ENCODE data around the gene RPS6KA6. TPM values are rescaled to one million over a fixed set of nuclear protein-coding genes. Genes with fewer than 3 reads are reported as not detected.

Gene RPS6KA6
- total RNA-seq, 5 donors from 2014 or later (not counting 1 experiment from before 2014, with no cell fraction given), result 0.13 to 0.45 (median 0.30) TPM; not detected in 1

- no peak overlapping the region for H3K4me3 ChIP-seq (ENCODE audit: control insufficient read depth in 1 of 2, extremely low read depth in 1 of 2, low read length in 1 of 2)
- no peak overlapping the region for H3K27ac ChIP-seq (ENCODE audit: low read length)
- no peak overlapping the region for H3K4me3 Mint-ChIP-seq
- H3K27ac Mint-ChIP-seq, result no peak overlapping the region
- H3K27me3 Mint-ChIP-seq, result peaks cover 0 to 9% of the 10 kb centered on the region in 2 donors
- H3K9me3 ChIP-seq, result no peaks in the 10 kb centered on the region
- H3K36me3 Mint-ChIP-seq, result no peaks in the 10 kb centered on the region
- H3K27me3 ChIP-seq (replicated peaks in 1 of 2; ENCODE audit: control insufficient read depth in 2 of 2, extremely low read depth in 1 of 2, insufficient read depth in 2 of 2, low read length in 1 of 2), result no peaks in the 10 kb centered on the region
- H3K4me1 Mint-ChIP-seq, result no peaks in the 10 kb centered on the region
- DNase-seq (no peak), ATAC-seq (replicated peaks in 1 of 4) (no peak)
- WGBS (ENCODE audit: insufficient coverage), result no CpG with 5 or more reads among the region's 2 CpGs
- no peaks in the 10 kb centered on the region for H3K4me1 ChIP-seq (ENCODE audit: control insufficient read depth in 1 of 2, extremely low read depth in 1 of 2, insufficient read depth in 2 of 2, low read length in 2 of 2)
- POLR2A ChIA-PET, result no interaction called here
- H3K9me3 Mint-ChIP-seq, result peaks cover 0 to 4% (median 0%) of the 10 kb centered on the region in 3 donors
- no peaks in the 10 kb centered on the region for H3K36me3 ChIP-seq (ENCODE audit: control insufficient read depth in 2 of 2, extremely low read depth in 1 of 2, insufficient read depth in 1 of 2, low read length in 1 of 2)
- CTCF ChIA-PET, result no interaction called here
These were observed 28.9 kb upstream of the RPS6KA6 start for GRCh38 chrX:84216881-84217280.

GRCh38 chrX:84216406-84216805, 28.4 kb upstream of the RPS6KA6 start:
- H3K27me3 Mint-ChIP-seq, result peaks cover 0 to 9% of the 10 kb centered on the region in 2 donors
- POLR2A ChIA-PET, result interaction anchor here in 1 of 2 donors (0.5 kb wide), 1 partner anchor 69 kb away, joined by 4 read pairs; no protein-coding TSS in a partner anchor
- 62% methylated on average over 3 of the region's 5 CpGs for WGBS (ENCODE audit: insufficient coverage)

GRCh38 chrX:84205276-84205675, 17.3 kb upstream of the RPS6KA6 start:
- ATAC-seq (replicated peaks in 1 of 4) (no peak), DNase-seq (no peak)
- no peaks in the 10 kb centered on the region for H3K9me3 ChIP-seq
- no peaks in the 10 kb centered on the region for H3K4me1 Mint-ChIP-seq
- H3K27ac ChIP-seq (ENCODE audit: low read length), result no peak overlapping the region
- ChIA-PET POLR2A (no interaction called here), CTCF (no interaction called here)
- H3K27me3 Mint-ChIP-seq, result no peaks in the 10 kb centered on the region
- H3K36me3 ChIP-seq (ENCODE audit: control insufficient read depth in 2 of 2, extremely low read depth in 1 of 2, insufficient read depth in 1 of 2, low read length in 1 of 2), result no peaks in the 10 kb centered on the region
- no peaks in the 10 kb centered on the region for H3K27me3 ChIP-seq (replicated peaks in 1 of 2; ENCODE audit: control insufficient read depth in 2 of 2, extremely low read depth in 1 of 2, insufficient read depth in 2 of 2, low read length in 1 of 2)
- H3K4me1 ChIP-seq (ENCODE audit: control insufficient read depth in 1 of 2, extremely low read depth in 1 of 2, insufficient read depth in 2 of 2, low read length in 2 of 2), result no peaks in the 10 kb centered on the region
- no peak overlapping the region for H3K4me3 ChIP-seq (ENCODE audit: control insufficient read depth in 1 of 2, extremely low read depth in 1 of 2, low read length in 1 of 2)
- H3K4me3 Mint-ChIP-seq, result no peak overlapping the region
- no peak overlapping the region for H3K27ac Mint-ChIP-seq
- no peaks in the 10 kb centered on the region for H3K9me3 Mint-ChIP-seq
- H3K36me3 Mint-ChIP-seq, result no peaks in the 10 kb centered on the region

More at GRCh38 chrX:84216406-84216805, 28.4 kb upstream of the RPS6KA6 start:
- no peaks in the 10 kb centered on the region for H3K4me1 ChIP-seq (ENCODE audit: control insufficient read depth in 1 of 2, extremely low read depth in 1 of 2, insufficient read depth in 2 of 2, low read length in 2 of 2)
- H3K27me3 ChIP-seq (replicated peaks in 1 of 2; ENCODE audit: control insufficient read depth in 2 of 2, extremely low read depth in 1 of 2, insufficient read depth in 2 of 2, low read length in 1 of 2), result no peaks in the 10 kb centered on the region
- CTCF ChIA-PET, result no interaction called here
- H3K36me3 ChIP-seq (ENCODE audit: control insufficient read depth in 2 of 2, extremely low read depth in 1 of 2, insufficient read depth in 1 of 2, low read length in 1 of 2), result no peaks in the 10 kb centered on the region
- Mint-ChIP-seq H3K4me3 (no peak overlapping the region), H3K36me3 (no peaks in the 10 kb centered on the region), H3K27ac (no peak overlapping the region), H3K9me3 (peaks cover 0 to 4% (median 0%) of the 10 kb centered on the region in 3 donors), H3K4me1 (no peaks in the 10 kb centered on the region)
- no peaks in the 10 kb centered on the region for H3K9me3 ChIP-seq
- H3K27ac ChIP-seq (ENCODE audit: low read length), result no peak overlapping the region
- ATAC-seq (replicated peaks in 1 of 4) (no peak), DNase-seq (no peak)
- no peak overlapping the region for H3K4me3 ChIP-seq (ENCODE audit: control insufficient read depth in 1 of 2, extremely low read depth in 1 of 2, low read length in 1 of 2)

GRCh38 chrX:84199688-84200087, 11.7 kb upstream of the RPS6KA6 start:
- WGBS (ENCODE audit: insufficient coverage), result no CpG with 5 or more reads among the region's 1 CpG
- no peak for ATAC-seq (replicated peaks in 1 of 4)
- no peak for DNase-seq
- POLR2A ChIA-PET, result no interaction called here
- CTCF ChIA-PET, result no interaction called here
- Histone ChIP-seq H3K4me3 (ENCODE audit: control insufficient read depth in 1 of 2, extremely low read depth in 1 of 2, low read length in 1 of 2) (no peak overlapping the region), H3K36me3 (ENCODE audit: control insufficient read depth in 2 of 2, extremely low read depth in 1 of 2, insufficient read depth in 1 of 2, low read length in 1 of 2) (no peaks in the 10 kb centered on the region), H3K4me1 (ENCODE audit: control insufficient read depth in 1 of 2, extremely low read depth in 1 of 2, insufficient read depth in 2 of 2, low read length in 2 of 2) (no peaks in the 10 kb centered on the region), H3K27me3 (replicated peaks in 1 of 2; ENCODE audit: control insufficient read depth in 2 of 2, extremely low read depth in 1 of 2, insufficient read depth in 2 of 2, low read length in 1 of 2) (no peaks in the 10 kb centered on the region), H3K27ac (ENCODE audit: low read length) (no peak overlapping the region), H3K9me3 (no peaks in the 10 kb centered on the region)
- H3K27ac Mint-ChIP-seq, result no peak overlapping the region
- no peaks in the 10 kb centered on the region for H3K27me3 Mint-ChIP-seq
- no peaks in the 10 kb centered on the region for H3K4me1 Mint-ChIP-seq
- no peaks in the 10 kb centered on the region for H3K36me3 Mint-ChIP-seq
- peaks cover 0 to 1% (median 0%) of the 10 kb centered on the region in 3 donors for H3K9me3 Mint-ChIP-seq
- no peak overlapping the region for H3K4me3 Mint-ChIP-seq

- Histone ChIP-seq H3K27ac (ENCODE audit: low read length) (no peak overlapping the region), H3K27me3 (replicated peaks in 1 of 2; ENCODE audit: control insufficient read depth in 2 of 2, extremely low read depth in 1 of 2, insufficient read depth in 2 of 2, low read length in 1 of 2) (no peaks in the 10 kb centered on the region), H3K9me3 (no peaks in the 10 kb centered on the region), H3K4me1 (ENCODE audit: control insufficient read depth in 1 of 2, extremely low read depth in 1 of 2, insufficient read depth in 2 of 2, low read length in 2 of 2) (no peaks in the 10 kb centered on the region), H3K4me3 (ENCODE audit: control insufficient read depth in 1 of 2, extremely low read depth in 1 of 2, low read length in 1 of 2) (no peak overlapping the region), H3K36me3 (ENCODE audit: control insufficient read depth in 2 of 2, extremely low read depth in 1 of 2, insufficient read depth in 1 of 2, low read length in 1 of 2) (no peaks in the 10 kb centered on the region)
- ChIA-PET CTCF (no interaction called here), POLR2A (no interaction called here)
- Mint-ChIP-seq H3K4me3 (no peak overlapping the region), H3K27ac (no peak overlapping the region), H3K27me3 (no peaks in the 10 kb centered on the region), H3K9me3 (peaks cover 0 to 1% (median 0%) of the 10 kb centered on the region in 3 donors), H3K4me1 (no peaks in the 10 kb centered on the region), H3K36me3 (no peaks in the 10 kb centered on the region)
- ATAC-seq (replicated peaks in 1 of 4) (no peak), DNase-seq (no peak)
- no CpG with 5 or more reads among the region's 1 CpG for WGBS (ENCODE audit: insufficient coverage)
These were observed 9.6 kb upstream of the RPS6KA6 start for GRCh38 chrX:84197550-84197949.

GRCh38 chrX:84192006-84192405, 4.0 kb upstream of the RPS6KA6 start:
- no peak overlapping the region for H3K4me3 ChIP-seq (ENCODE audit: control insufficient read depth in 1 of 2, extremely low read depth in 1 of 2, low read length in 1 of 2)
- Mint-ChIP-seq H3K27me3 (peaks cover 7 to 19% of the 10 kb centered on the region in 2 donors), H3K36me3 (no peaks in the 10 kb centered on the region), H3K27ac (no peak overlapping the region), H3K4me1 (peaks cover 0 to 3% (median 3%) of the 10 kb centered on the region in 3 donors), H3K4me3 (no peak overlapping the region), H3K9me3 (peaks cover 0 to 8% (median 3%) of the 10 kb centered on the region in 3 donors)
- no peaks in the 10 kb centered on the region for H3K36me3 ChIP-seq (ENCODE audit: control insufficient read depth in 2 of 2, extremely low read depth in 1 of 2, insufficient read depth in 1 of 2, low read length in 1 of 2)
- ChIA-PET CTCF (no interaction called here), POLR2A (no interaction called here)
- ATAC-seq (replicated peaks in 1 of 4) (no peak), DNase-seq (no peak)
- H3K4me1 ChIP-seq (ENCODE audit: control insufficient read depth in 1 of 2, extremely low read depth in 1 of 2, insufficient read depth in 2 of 2, low read length in 2 of 2), result no peaks in the 10 kb centered on the region
- no CpG with 5 or more reads among the region's 1 CpG for WGBS (ENCODE audit: insufficient coverage)
- H3K27me3 ChIP-seq (replicated peaks in 1 of 2; ENCODE audit: control insufficient read depth in 2 of 2, extremely low read depth in 1 of 2, insufficient read depth in 2 of 2, low read length in 1 of 2), result peaks cover 0 to 2% of the 10 kb centered on the region in 2 experiments
- no peak overlapping the region for H3K27ac ChIP-seq (ENCODE audit: low read length)
- no peaks in the 10 kb centered on the region for H3K9me3 ChIP-seq

GRCh38 chrX:84189125-84189524, 1.1 kb upstream of the RPS6KA6 start:
- Histone ChIP-seq H3K27me3 (replicated peaks in 1 of 2; ENCODE audit: control insufficient read depth in 2 of 2, extremely low read depth in 1 of 2, insufficient read depth in 2 of 2, low read length in 1 of 2) (peaks cover 0 to 2% of the 10 kb centered on the region in 2 experiments), H3K36me3 (ENCODE audit: control insufficient read depth in 2 of 2, extremely low read depth in 1 of 2, insufficient read depth in 1 of 2, low read length in 1 of 2) (no peaks in the 10 kb centered on the region), H3K9me3 (no peaks in the 10 kb centered on the region), H3K27ac (ENCODE audit: low read length) (no peak overlapping the region), H3K4me3 (ENCODE audit: control insufficient read depth in 1 of 2, extremely low read depth in 1 of 2, low read length in 1 of 2) (no peak overlapping the region), H3K4me1 (ENCODE audit: control insufficient read depth in 1 of 2, extremely low read depth in 1 of 2, insufficient read depth in 2 of 2, low read length in 2 of 2) (no peaks in the 10 kb centered on the region)
- Mint-ChIP-seq H3K27ac (no peak overlapping the region), H3K36me3 (no peaks in the 10 kb centered on the region), H3K27me3 (peaks cover 16 to 31% of the 10 kb centered on the region in 2 donors), H3K9me3 (peaks cover 0 to 8% (median 3%) of the 10 kb centered on the region in 3 donors), H3K4me3 (no peak overlapping the region), H3K4me1 (peaks cover 0 to 7% (median 6%) of the 10 kb centered on the region in 3 donors)
- ChIA-PET CTCF (no interaction called here), POLR2A (interaction anchor here in 1 of 2 donors (0.7 kb wide), 1 partner anchor 517 kb away, joined by 7 read pairs; no protein-coding TSS in a partner anchor)
- no CpG with 5 or more reads among the region's 6 CpGs for WGBS (ENCODE audit: insufficient coverage)
- ATAC-seq (replicated peaks in 1 of 4) (no peak), DNase-seq (no peak)
